Astrocyte (in vitro differentiated cells and primary cell): ENCODE data around the gene OPCML.

ENCODE experiments used
- EZH2 ChIP-seq: IDR thresholded peaks from 2 replicates; pipeline ENCODE4 v1.6.1; 2012; ENCODE audit warnings: mild to moderate bottlenecking, low read length, inconsistent platforms; ENCODE audit not compliant: insufficient read depth
- TF ChIP-seq, protein P1 (sequence below): IDR thresholded peaks from 2 replicates; pipeline ENCODE4 v1.5.1; 2011; ENCODE audit warnings: low read depth, mild to moderate bottlenecking, inconsistent platforms, low read length, moderate library complexity; ENCODE audit not compliant: insufficient read depth

DNA sequence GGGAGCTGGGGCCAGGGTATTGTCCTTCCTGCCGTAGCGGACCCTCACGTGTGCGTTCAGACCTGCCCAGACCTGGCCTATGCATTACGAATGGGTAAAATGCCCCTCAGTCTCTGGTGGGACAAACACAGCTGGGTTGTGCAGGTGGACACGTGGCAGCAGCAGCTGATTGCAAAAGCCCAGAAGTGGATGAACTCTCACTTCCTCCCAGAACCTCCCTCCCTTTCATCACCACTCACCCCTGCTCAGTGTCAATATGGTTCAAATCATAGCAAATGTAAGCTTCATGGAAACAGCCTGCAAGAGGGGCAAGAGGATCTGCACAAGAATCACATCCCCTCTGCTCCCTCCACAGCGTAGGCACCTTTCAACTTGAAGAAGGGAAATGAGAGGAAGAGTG, 352.1 kb downstream of the OPCML start:
- TF ChIP-seq, protein P1, sequence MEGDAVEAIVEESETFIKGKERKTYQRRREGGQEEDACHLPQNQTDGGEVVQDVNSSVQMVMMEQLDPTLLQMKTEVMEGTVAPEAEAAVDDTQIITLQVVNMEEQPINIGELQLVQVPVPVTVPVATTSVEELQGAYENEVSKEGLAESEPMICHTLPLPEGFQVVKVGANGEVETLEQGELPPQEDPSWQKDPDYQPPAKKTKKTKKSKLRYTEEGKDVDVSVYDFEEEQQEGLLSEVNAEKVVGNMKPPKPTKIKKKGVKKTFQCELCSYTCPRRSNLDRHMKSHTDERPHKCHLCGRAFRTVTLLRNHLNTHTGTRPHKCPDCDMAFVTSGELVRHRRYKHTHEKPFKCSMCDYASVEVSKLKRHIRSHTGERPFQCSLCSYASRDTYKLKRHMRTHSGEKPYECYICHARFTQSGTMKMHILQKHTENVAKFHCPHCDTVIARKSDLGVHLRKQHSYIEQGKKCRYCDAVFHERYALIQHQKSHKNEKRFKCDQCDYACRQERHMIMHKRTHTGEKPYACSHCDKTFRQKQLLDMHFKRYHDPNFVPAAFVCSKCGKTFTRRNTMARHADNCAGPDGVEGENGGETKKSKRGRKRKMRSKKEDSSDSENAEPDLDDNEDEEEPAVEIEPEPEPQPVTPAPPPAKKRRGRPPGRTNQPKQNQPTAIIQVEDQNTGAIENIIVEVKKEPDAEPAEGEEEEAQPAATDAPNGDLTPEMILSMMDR, result no peak
- TF ChIP-seq EZH2, result no peak
